CD4-positive, alpha-beta T cell treated with Interleukin-2 at 100 ng/mL for 4 hours (primary cell): ENCODE data around the gene EIF4A2.
"Not testable (repeated sequence)": the region's sequence is repeated elsewhere in the genome, so short reads cannot be mapped to it uniquely, and the experiment has no call there.

Experiments used
- DNase-seq: peaks from one replicate; pipeline ENCODE4 v3.0.0-alpha.2; 2020; ENCODE audit warnings: low spot score

Gene EIF4A2

GRCh38 chr3:186785495-186786018, 2.2 kb downstream of the EIF4A2 start:
- DNase-seq = no peak

DNA sequence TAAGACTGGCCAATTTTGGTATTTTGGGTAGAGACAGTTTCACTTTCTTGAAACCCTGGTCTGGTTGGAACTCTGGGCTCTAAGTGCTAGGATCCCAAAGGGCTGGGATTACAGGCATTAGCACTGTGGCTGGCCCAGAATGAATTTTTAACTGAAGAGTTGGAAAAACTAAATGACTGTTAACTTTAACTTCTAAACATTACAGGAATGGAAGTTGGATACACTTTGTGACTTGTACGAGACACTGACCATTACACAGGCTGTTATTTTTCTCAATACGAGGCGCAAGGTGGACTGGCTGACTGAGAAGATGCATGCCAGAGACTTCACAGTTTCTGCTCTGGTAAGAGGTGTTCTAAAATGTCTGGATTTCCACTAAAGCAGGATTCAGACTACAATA, 3.5 kb downstream of the EIF4A2 start:
- DNase-seq = no peak

DNA sequence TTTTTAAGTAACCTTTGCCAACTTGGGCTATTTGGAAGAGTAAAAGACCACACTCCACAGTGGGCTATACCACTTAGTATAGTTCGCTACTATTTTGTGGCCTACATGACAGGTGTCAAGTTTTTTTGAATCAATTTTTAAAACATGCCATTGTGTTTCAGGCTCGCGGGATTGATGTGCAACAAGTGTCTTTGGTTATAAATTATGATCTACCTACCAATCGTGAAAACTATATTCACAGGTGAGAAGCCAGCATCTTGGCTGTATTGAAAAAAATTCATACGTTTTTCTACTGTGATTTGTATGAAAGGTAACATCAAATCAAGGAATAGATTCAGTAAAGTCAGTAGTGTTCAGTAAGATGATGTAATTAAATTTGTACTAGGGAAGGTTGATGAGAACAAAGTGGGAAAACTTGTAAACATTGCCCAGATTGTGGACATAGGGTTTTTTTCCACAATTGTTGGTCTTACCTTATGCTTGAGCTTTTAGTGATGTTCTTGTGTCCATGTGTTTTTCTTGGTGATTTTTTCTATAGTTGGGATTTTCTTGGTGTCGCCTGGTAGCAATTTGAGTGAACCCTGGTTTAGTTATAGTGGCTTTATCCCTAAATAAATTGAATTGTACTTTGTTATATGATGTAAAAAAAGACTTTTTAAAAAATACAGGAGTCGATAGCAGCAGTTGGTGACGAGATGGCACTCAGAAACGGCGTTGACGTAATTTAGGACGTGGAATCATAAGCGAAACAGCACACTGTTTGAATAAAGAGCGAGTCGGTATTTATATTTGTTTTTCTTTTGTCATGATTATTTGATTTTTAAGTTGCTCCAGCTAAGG, 4.5 kb downstream of the EIF4A2 start:
- DNase-seq = no peak

DNA sequence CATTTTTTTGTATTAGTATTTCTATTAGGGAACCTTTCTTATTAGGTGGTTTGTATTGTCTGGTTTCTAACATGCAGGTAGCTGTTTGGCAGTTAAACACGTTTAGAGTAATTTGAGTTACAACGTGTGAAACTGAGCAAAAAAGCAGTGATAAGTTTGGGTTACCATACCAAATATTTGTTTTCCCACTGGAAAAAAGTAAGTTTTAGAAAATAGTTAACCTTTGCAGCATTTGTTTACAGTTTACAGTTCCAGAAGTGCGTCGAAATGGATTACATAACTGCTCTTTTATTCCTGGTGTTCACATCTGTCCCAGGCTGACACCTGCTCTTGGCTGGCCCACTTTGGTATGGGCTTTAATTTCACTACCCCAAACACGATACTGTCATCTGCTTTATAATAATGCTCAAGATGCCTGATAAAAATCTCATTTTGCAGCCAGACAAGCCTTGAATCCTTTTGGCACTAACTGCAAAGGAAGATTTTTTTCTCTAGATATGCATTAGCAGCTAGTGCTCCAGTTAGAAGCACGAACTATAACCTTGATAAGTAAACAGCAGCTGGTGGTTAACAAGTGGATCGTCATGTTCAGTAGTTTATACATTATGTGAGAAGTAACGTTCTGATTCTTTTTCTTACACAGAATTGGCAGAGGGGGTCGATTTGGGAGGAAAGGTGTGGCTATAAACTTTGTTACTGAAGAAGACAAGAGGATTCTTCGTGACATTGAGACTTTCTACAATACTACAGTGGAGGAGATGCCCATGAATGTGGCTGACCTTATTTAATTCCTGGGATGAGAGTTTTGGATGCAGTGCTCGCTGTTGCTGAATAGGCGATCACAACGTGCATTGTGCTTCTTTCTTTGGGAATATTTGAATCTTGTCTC, 5.3 kb downstream of the EIF4A2 start:
- no peak for DNase-seq

GRCh38 chr3:186789554-186790260, 6.3 kb downstream of the EIF4A2 start:
- no peak for DNase-seq

- no peak for DNase-seq
Observed at GRCh38 chr3:186790261-186790981, 7.0 kb downstream of the EIF4A2 start.

- no peak for DNase-seq
Observed at GRCh38 chr3:186798239-186798874, 15.0 kb downstream of the EIF4A2 start.

DNA sequence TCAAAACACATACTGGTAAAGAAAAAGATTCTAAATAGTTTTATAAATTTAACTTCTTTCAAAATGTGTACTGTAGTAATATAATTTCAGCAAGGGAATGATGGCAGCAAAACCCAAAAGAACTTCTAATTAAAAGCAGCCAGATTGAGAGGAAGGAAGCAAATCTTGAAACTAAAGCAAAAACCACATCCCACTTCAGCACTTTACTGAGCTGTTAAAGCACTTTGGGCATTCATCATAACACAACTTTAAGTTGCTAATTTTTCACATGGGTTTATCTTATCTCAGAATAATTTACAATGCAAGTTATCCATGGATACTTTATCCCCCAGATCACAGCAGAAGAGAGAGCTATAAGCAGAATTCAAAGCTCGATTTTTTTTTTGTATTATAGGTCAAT, 16.9 kb downstream of the EIF4A2 start:
- no peak for DNase-seq

GRCh38 chr3:186802701-186803100, 19.3 kb downstream of the EIF4A2 start:
- no peak for DNase-seq

GRCh38 chr3:186803447-186803846, 20.1 kb downstream of the EIF4A2 start:
- DNase-seq = not testable (repeated sequence)

- peak; percentile 80 for DNase-seq
Observed at GRCh38 chr3:186806089-186807055, 23.0 kb downstream of the EIF4A2 start, which contains the start of gene RFC4. Gene RFC4, minus strand, starts transcription at chr3:186806482. Its CDS starts 1,769 bp downstream, at chr3:186804713.

DNA sequence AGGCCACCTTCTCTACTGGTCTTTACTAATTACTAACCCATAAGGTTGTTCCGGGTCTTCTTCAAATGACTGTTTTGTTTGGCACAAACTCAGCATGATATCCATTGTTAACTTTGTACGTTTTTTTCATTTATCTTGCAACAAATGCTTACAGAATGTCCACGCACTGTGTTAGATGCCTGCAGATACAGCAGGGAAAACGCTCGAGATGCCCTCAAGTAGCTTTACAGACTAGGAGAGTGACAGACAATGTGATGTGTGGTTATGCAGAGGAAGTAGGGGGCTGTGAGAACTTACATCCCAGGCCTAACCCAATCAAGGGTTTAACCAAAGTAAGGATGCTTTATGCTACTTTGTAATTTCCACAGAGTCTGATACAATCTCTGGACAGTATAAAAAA, 23.9 kb downstream of the EIF4A2 start:
- DNase-seq = no peak

GRCh38 chr3:186810336-186810996, 27.1 kb downstream of the EIF4A2 start:
- DNase-seq = no peak

DNA sequence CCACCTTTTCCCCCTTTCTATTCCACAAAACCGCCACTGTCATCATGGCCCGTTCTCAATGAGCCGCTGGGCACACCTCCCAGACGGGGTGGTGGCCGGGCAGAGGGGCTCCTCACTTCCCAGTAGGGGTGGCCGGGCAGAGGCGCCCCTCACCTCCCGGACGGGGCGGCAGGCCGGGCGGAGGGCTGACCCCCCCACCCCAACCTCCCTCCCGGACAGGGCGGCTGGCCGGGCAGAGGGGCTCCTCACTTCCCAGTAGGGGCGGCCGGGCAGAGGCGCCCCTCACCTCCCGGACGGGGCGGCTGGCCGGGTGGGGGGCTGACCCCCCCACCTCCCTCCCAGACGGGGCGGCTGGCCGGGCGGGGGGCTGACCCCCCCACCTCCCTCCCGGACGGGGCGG, 27.9 kb downstream of the EIF4A2 start:
- DNase-seq = not testable (repeated sequence)

DNA sequence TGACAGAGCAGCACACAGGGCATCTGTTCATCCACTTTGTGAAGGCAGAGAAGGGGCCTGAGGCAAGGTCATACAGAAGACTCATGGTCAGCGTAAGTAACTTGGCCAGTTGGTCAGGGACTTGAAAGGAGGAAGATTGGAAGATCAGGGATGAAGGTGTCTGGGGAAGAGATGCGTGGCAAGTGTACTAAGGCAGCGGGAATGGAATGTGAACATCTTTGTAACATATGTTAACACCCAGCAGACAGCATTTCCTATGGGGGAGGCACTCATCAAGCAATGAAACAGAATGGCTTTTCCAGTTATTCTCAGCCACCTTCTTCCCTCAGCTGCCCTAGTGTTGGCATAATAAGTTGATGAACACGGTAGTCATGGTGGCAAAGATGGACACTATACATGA, 30.7 kb downstream of the EIF4A2 start:
- DNase-seq = no peak

- no peak for DNase-seq
Observed at GRCh38 chr3:186815435-186815834, 32.1 kb downstream of the EIF4A2 start.

DNA sequence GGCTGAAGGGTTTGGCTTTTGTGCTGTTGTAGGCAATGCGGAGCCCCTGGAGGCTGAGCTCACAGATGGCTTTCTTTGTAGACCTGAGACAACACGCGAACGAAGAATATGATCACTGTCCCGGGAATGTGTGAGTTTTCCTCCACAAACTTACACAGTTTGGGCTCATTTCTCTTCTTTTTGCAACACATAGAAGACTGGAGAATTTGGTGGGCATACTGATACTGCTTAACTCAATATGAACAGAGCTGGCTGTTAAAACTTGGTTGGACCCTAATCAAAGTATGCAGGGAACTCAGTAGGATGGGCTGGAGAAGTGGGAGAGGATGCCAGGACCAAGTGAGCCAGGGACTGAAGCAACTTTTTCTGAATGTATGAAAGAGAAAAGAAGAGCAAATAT, 35.1 kb downstream of the EIF4A2 start:
- no peak for DNase-seq

DNA sequence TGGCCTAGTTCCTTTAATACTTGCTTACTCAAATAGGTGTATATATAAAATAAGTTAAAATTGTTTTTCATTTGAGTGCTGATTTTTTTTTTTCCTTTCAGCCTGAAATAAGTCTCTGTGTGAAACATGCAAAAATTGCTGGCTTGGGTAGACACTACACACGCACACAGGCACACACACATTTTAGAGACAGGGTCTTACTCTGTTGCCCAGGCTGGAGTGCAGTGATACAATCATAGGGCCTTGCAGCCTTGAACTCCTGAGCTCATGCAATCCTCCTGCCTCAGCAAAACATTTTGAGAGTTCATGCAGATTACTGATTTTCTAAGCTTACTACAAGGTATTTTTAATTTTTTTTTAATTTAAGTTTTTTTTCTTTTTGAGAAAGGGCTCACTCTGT, 35.6 kb downstream of the EIF4A2 start:
- DNase-seq = no peak
